Stimulated activated effector memory CD8-positive, alpha-beta T cell treated with anti-CD3 and anti-CD28 coated beads, Interleukin-12 subunit alpha, Interleukin-12 subunit beta, amount 100 ng/mL, for 72 hours (primary cell): ENCODE measurements around the gene ZNF552.
A peak's percentile ranks its signal among the peaks of the same experiment; 100 is the strongest.
"Not testable (repeated sequence)": the region's sequence is repeated elsewhere in the genome, so short reads cannot be mapped to it uniquely, and the experiment has no call there.

Experiments
- ATAC-seq: fragments of 150-1000 bp; cut with Tn5 transposase; 2 replicates; pipeline ENCODE4 v1.10.0; 2021
- DNase-seq, 2 donors: peaks; one replicate each; pipeline ENCODE4 v3.0.0; 2021 to 2022; ENCODE audit warnings: low spot score in 2 of 2
- H3K27ac Mint-ChIP-seq: one replicate; pipeline ENCODE4 v1.8.0; 2022; ENCODE audit warnings: mild to moderate bottlenecking, mixed read lengths
- H3K36me3 Mint-ChIP-seq: one replicate; pipeline ENCODE4 v1.8.0; 2022; ENCODE audit warnings: mild to moderate bottlenecking, mixed read lengths
- H3K4me1 Mint-ChIP-seq: one replicate; pipeline ENCODE4 v1.8.0; 2022; ENCODE audit warnings: mixed read lengths
- H3K4me3 Mint-ChIP-seq: one replicate; pipeline ENCODE4 v1.8.0; 2022; ENCODE audit warnings: mild to moderate bottlenecking, mixed read lengths
- H3K9me3 Mint-ChIP-seq: one replicate; pipeline ENCODE4 v1.8.0; 2022; ENCODE audit warnings: mixed read lengths

Gene ZNF552

GRCh38 chr19:57807541-57807940 lies 7.2 kb downstream of the ZNF552 start:
- Mint-ChIP-seq H3K9me3 (no peaks in the 10 kb centered on the region), H3K4me1 (peaks cover 20% of the 10 kb centered on the region), H3K36me3 (peaks cover 68% of the 10 kb centered on the region), H3K4me3 (no peak overlapping the region), H3K27ac (no peak overlapping the region)
- ATAC-seq (no peak), DNase-seq (no peak)

- Mint-ChIP-seq H3K9me3 (no peaks in the 10 kb centered on the region), H3K4me1 (peaks cover 12% of the 10 kb centered on the region), H3K36me3 (peaks cover 32% of the 10 kb centered on the region), H3K27ac (no peak overlapping the region), H3K4me3 (peak overlapping the region; percentile 43)
- DNase-seq (no peak), ATAC-seq (no peak)
Measured at GRCh38 chr19:57803594-57804325, 11.0 kb downstream of the ZNF552 start.

- peaks cover 12% of the 10 kb centered on the region for H3K4me1 Mint-ChIP-seq
Measured at GRCh38 chr19:57803265-57803593, 11.5 kb downstream of the ZNF552 start.

GRCh38 chr19:57802269-57802668 lies 12.4 kb downstream of the ZNF552 start:
- Mint-ChIP-seq H3K36me3 (peaks cover 18% of the 10 kb centered on the region), H3K4me3 (no peak overlapping the region), H3K4me1 (peaks cover 12% of the 10 kb centered on the region), H3K27ac (no peak overlapping the region), H3K9me3 (no peaks in the 10 kb centered on the region)
- ATAC-seq (no peak), DNase-seq (no peak)

More at GRCh38 chr19:57803265-57803593, 11.5 kb downstream of the ZNF552 start:
- Mint-ChIP-seq H3K9me3 (no peaks in the 10 kb centered on the region), H3K36me3 (peaks cover 27% of the 10 kb centered on the region), H3K27ac (no peak overlapping the region), H3K4me3 (peak overlapping the region; percentile 43)
- DNase-seq (no peak), ATAC-seq (no peak)

- H3K27ac Mint-ChIP-seq: peak overlapping the region; percentile 24
- no peak overlapping the region for H3K4me3 Mint-ChIP-seq
- ATAC-seq (no peak), DNase-seq (no peak)
- H3K36me3 Mint-ChIP-seq: peaks cover 11% of the 10 kb centered on the region
- H3K4me1 Mint-ChIP-seq: peaks cover 12% of the 10 kb centered on the region
- H3K9me3 Mint-ChIP-seq: no peaks in the 10 kb centered on the region
Measured at GRCh38 chr19:57800696-57801095, 14.0 kb downstream of the ZNF552 start.

GRCh38 chr19:57796580-57796979 lies 18.1 kb downstream of the ZNF552 start:
- ATAC-seq, H3K27ac Mint-ChIP-seq, H3K9me3 Mint-ChIP-seq, DNase-seq, H3K4me1 Mint-ChIP-seq, H3K4me3 Mint-ChIP-seq: not testable (repeated sequence)
- H3K36me3 Mint-ChIP-seq: peaks cover 17% of the 10 kb centered on the region

GRCh38 chr19:57789288-57789687 lies 25.4 kb downstream of the ZNF552 start:
- Mint-ChIP-seq H3K4me1 (no peaks in the 10 kb centered on the region), H3K4me3 (no peak overlapping the region), H3K36me3 (peaks cover 10% of the 10 kb centered on the region), H3K27ac (no peak overlapping the region), H3K9me3 (peaks cover 16% of the 10 kb centered on the region)
- ATAC-seq: no peak
- no peak for DNase-seq

GRCh38 chr19:57788114-57788692 lies 26.5 kb downstream of the ZNF552 start:
- ATAC-seq (no peak), DNase-seq (no peak)
- H3K36me3 Mint-ChIP-seq: peaks cover 16% of the 10 kb centered on the region
- H3K27ac Mint-ChIP-seq: no peak overlapping the region
- no peak overlapping the region for H3K4me3 Mint-ChIP-seq
- peaks cover 16% of the 10 kb centered on the region for H3K9me3 Mint-ChIP-seq
- no peaks in the 10 kb centered on the region for H3K4me1 Mint-ChIP-seq

GRCh38 chr19:57786906-57787305 lies 27.8 kb downstream of the ZNF552 start:
- ATAC-seq (no peak), DNase-seq (no peak)
- no peak overlapping the region for H3K27ac Mint-ChIP-seq

GRCh38 chr19:57786286-57786685 lies 28.4 kb downstream of the ZNF552 start:
- Mint-ChIP-seq H3K9me3 (peaks cover 16% of the 10 kb centered on the region), H3K36me3 (peaks cover 16% of the 10 kb centered on the region), H3K27ac (no peak overlapping the region), H3K4me3 (no peak overlapping the region), H3K4me1 (no peaks in the 10 kb centered on the region)
- ATAC-seq: no peak
- DNase-seq: no peak

More at GRCh38 chr19:57786906-57787305, 27.8 kb downstream of the ZNF552 start:
- Mint-ChIP-seq H3K4me3 (no peak overlapping the region), H3K36me3 (peaks cover 15% of the 10 kb centered on the region), H3K9me3 (peaks cover 16% of the 10 kb centered on the region), H3K4me1 (no peaks in the 10 kb centered on the region)

- DNase-seq (no peak), ATAC-seq (no peak)
- H3K36me3 Mint-ChIP-seq: peaks cover 82% of the 10 kb centered on the region
- peaks cover 6% of the 10 kb centered on the region for H3K4me1 Mint-ChIP-seq
- H3K9me3 Mint-ChIP-seq: peaks cover 31% of the 10 kb centered on the region
- H3K4me3 Mint-ChIP-seq: no peak overlapping the region
- no peak overlapping the region for H3K27ac Mint-ChIP-seq
Measured at GRCh38 chr19:57779220-57779845, 35.4 kb downstream of the ZNF552 start.

GRCh38 chr19:57778336-57778735 lies 36.4 kb downstream of the ZNF552 start:
- H3K4me1 Mint-ChIP-seq: peaks cover 12% of the 10 kb centered on the region
- H3K27ac Mint-ChIP-seq: no peak overlapping the region
- no peak for DNase-seq
- no peak overlapping the region for H3K4me3 Mint-ChIP-seq
- peaks cover 81% of the 10 kb centered on the region for H3K36me3 Mint-ChIP-seq
- no peak for ATAC-seq
- peaks cover 36% of the 10 kb centered on the region for H3K9me3 Mint-ChIP-seq

- Mint-ChIP-seq H3K36me3 (peaks cover 90% of the 10 kb centered on the region), H3K4me3 (no peak overlapping the region), H3K4me1 (peaks cover 12% of the 10 kb centered on the region), H3K9me3 (peaks cover 39% of the 10 kb centered on the region), H3K27ac (no peak overlapping the region)
- DNase-seq (no peak), ATAC-seq (no peak)
Measured at GRCh38 chr19:57776764-57777296, 37.9 kb downstream of the ZNF552 start.

- Mint-ChIP-seq H3K4me1 (peaks cover 33% of the 10 kb centered on the region), H3K27ac (peak overlapping the region; percentile 41), H3K9me3 (peaks cover 24% of the 10 kb centered on the region), H3K4me3 (no peak overlapping the region), H3K36me3 (peaks cover 92% of the 10 kb centered on the region)
- DNase-seq (no peak), ATAC-seq (no peak)
Measured at GRCh38 chr19:57773488-57773887, 41.2 kb downstream of the ZNF552 start.

GRCh38 chr19:57771417-57771816 lies 43.3 kb downstream of the ZNF552 start:
- H3K9me3 Mint-ChIP-seq: peaks cover 17% of the 10 kb centered on the region

More at GRCh38 chr19:57771417-57771816, 43.3 kb downstream of the ZNF552 start:
- Mint-ChIP-seq H3K27ac (no peak overlapping the region), H3K4me3 (peak overlapping the region; percentile 82), H3K36me3 (peaks cover 72% of the 10 kb centered on the region), H3K4me1 (peaks cover 33% of the 10 kb centered on the region)
- DNase-seq (no peak), ATAC-seq (no peak)
